NCI-H2196 (cell line): ENCODE measurements around the gene DCTN5.
"Not testable (repeated sequence)": the region's sequence is repeated elsewhere in the genome, so short reads cannot be mapped to it uniquely, and the experiment has no call there.

Source experiments
- DNase-seq: peaks from one replicate; lab custom pipeline; 2025; ENCODE audit not compliant: unreplicated experiment; lab: John Stamatoyannopoulos, UW

DCTN5 gene

DNA sequence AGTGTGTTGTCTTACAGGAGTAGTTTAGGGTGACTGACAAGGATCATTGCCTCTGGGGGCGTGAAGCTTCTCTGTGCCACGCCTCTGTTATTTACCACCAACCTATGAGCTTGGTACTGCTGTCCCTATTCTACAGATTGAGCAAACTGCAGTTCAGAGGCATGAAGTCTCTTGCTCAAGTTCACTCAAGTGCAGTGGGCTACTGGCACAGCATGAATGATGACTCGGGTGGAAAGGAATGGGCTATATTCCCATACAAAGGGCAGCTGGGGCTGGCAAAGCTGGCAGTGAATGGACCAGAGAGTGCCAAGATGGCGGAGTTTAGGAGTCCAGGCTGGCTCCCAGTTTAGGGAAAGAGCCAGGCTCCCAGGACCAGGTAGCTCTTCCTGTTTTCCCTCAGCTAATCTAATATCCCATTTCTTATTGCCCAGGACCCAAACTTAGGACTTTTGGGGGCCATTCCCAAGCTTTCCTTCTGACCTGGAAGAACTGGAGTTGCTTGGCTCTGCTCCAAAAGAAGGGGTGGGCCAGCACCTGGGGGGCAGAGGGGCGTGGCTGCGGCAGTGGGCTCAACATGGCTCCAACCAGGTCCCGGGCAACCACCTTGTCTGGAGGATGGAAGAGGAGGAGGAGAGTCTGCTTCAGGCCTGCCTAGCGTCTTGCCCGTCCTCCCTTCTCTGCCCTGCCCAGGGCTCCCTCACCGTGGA is 50.4 kb downstream of the DCTN5 start:
- no peak for DNase-seq

DNA sequence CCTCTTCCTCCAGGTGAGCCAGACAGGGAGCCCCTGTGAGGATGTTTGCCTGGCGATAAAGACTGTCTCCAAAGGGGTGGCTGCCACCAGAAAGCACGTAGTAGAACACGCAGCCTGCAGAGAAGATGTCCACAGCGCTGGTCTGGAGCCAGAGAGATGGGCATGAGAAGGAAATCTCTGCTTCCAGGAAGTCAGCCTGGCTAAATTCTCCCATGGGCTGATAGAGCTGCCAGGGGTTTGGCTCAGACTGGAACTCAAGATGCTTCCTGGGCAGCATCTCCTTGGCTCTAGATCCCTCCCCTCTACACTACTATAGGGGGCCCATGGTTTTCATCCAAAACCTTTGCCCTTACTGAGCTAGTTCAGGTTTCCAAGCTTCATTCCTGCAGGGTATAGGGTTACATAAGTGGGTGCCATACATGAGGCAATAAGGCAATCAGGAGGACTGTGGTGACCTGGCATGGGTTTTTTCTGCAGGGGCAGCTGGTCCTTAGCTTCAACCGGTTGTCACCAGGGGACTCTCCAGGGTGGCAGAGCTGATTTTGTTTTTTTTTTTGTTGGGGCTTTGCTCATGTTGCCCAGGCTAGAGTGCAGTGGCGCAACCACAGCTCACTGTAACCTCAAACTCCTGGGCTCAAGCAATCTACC is 51.0 kb downstream of the DCTN5 start:
- no peak for DNase-seq

DNA sequence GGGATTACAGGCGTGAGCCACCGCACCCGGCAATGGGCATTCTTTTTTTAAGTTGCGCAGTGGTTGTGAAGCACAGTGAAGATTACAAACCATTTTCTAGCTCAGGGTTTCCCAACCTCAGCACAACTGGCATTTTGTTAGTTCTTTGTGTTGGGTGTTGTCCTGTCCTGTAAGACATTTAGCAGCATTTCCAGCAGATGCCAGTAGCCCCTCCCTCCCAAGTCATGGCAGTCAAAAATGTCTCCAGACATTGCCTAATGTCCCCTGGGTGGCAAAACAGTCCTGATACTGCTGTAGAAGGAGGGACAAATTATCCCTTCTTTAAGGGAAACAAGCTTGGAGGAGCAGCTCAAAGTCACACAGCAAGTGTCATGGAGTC is 53.0 kb downstream of the DCTN5 start:
- no peak for DNase-seq

DNA sequence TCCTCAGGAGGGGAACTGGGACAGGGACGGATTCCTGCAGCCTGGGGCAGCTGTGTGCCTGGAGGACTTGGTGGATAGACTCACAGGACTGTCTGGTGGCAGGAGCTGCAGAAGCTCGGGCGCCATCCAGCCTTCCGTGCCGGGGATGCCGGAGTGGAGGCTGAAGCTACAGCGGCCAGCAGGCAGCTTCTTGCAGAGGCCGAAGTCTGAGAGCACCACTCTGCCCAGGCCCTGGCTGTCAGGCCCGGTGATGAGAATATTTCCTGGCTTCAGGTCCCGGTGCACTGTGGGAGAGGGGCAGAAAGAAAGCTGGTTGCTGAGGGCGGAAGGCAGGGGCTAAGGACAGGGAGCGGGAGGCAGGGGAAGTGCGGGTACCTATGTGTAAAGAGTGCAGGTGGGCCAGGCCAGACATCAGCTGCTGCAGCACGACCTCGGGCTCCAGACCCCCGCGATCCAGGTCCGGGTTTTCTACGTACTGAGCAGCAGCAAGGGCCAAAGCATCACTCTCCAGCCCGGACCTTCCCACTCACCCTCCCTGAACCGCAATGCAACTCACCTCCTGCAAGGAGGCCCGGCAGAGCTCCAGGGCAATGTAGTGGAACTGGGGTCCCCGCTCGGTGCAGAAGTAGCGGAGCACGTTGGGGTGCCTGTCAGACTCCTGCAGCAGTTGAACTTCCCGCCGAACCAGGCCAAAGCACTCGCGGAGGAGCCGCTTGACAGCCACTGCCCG is 53.5 kb downstream of the DCTN5 start:
- DNase-seq: no peak

DNA sequence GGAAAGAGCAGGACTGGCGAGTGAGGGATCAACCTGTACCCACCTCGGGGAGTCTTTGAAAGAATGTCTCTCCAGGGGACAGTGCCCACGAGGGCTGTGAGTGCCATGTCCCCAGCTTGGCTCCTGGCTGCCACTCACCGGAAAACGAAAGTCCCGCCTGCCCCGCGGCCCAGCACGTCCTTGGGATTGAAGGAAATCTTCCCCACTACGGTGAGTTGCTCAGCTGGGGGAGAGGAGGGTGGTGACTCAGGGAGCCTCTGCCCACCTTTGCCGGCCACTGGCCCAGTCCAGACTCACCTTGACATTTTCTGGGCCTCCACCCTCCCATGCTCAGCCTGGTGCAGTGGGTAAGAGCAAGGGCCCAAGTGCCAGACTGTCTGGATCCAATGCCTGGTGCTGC is 54.5 kb downstream of the DCTN5 start:
- DNase-seq: no peak

DNA sequence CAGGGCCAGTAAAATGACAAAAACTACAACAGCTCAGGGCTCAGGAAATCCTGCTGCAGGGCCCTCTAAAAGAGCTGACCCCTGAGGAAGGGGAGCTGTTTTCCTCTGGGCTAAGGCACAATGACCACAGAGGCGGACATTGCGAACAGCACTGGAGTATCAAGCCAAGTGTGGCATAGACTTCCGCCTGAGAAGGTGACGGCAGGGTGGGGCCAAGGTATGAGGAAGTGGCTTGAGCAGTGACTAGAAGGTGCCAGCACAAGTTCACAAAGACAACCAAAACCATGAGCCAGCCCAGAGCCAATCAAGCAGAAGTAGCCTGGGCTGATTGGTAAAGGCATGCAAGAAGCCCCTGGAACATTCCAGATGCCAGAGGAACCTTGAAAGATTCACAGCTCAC is 57.8 kb downstream of the DCTN5 start:
- no peak for DNase-seq

DNA sequence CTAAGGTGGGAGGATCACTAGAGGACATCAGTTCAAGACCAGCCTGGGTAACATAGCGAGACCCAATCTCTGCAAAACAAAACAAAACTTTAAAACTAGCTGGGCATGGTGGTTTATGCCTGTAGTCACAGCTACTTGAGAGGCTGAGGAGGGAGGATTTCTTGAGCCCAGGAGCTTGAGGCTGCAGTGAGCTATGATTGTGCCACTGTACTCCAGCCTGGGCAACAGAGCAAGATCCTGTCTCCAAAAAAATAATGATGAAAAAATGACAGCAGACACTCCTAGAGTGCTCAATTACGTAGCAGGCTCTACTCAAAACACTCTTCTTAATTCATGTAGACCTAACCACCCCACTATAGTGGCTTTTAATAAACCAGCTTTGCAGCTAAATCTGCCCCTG is 58.8 kb downstream of the DCTN5 start:
- DNase-seq: no peak

DNA sequence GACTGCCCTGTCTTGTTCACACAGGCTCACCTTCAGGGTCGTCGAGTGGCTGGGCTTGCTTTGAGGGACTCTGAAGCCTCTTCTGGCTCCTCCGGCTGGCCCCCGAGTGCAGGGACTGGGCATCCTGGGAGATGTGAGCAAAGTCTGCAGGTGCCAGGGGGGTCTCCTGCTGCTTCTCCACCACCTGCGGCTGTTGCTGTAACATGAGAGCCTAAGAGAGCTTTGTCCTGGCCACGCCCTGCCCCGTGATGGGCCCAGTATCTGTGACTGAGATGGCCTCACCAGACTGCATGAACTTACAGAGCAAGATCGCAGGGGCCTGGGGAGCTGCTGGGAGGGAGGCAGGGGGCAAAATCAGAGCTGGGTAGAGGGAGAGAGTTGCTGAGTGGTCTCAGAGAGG is 59.2 kb downstream of the DCTN5 start:
- DNase-seq: no peak

DNA sequence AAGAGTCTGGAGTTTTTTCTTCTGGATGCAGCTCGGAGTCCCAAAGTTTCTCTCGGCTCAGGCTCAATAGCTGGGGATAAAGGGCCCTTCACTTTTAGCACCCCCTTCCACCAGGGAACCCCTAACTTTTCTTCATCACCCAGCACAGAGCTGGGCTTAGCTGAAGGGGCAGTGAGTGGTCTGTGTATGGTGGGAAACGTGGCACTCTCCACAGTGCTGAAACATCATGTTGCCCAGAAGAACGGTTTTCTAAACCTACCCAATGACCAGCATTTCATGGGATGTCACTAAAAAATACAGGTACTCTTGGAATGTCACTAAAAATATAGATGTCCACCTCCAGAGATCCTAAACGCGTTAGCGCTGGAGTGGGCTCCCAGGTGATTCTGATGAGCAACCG is 59.8 kb downstream of the DCTN5 start:
- DNase-seq: no peak

DNA sequence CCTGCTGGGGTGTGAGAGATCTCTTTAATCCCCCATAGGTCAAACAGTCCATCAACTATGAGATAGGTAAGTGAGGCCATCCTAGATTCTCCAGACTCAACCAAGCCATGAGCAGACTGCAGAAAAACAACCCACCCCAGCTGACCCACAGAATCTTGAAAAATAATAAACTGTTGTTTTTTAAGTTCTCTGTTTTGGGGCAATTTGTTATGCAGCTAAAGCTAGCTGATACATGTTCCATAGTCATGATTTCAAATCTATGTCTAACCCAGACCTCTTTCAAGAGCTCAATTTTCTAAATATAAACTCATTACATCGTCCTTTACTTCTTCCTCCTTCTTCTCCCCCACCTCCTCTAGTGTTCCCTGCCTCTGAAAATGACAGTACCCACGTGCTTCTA is 61.7 kb downstream of the DCTN5 start:
- DNase-seq: no peak

DNA sequence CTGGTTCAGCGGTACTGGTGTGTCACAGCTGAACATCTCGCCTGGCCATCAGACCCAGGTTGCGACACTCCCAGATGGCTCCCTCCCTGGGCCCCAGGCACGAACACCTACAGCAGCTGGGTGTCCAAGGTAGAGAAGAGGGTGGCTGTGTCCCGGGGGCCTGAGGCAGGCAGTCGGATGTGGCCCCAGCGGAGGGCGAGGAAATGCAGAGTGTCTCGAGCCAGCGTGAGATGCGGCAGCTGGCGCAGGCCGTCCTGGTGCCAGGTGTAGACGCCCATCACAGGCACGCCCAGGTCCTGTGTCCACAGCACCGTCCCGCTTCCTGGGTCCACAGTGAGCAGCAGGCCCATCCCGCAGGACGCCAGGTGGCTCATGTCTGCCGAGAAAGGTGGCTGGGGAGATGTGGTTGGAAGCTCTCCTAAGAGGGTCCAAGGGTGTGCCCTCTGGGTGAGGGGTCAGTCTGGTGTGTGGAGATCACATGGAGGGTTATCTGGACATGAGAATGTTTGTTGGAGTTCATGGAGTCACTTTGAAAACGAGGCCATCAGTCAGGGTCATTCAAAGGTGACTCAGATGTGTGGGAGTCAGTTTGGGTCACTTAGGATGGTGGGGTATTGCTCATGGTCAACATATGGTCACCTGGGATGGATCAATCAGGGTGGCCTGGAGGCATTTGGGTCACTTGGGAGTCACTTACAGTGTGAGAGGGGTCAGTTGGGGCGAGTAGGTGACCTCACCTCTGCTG is 63.7 kb downstream of the DCTN5 start:
- DNase-seq: no peak

DNA sequence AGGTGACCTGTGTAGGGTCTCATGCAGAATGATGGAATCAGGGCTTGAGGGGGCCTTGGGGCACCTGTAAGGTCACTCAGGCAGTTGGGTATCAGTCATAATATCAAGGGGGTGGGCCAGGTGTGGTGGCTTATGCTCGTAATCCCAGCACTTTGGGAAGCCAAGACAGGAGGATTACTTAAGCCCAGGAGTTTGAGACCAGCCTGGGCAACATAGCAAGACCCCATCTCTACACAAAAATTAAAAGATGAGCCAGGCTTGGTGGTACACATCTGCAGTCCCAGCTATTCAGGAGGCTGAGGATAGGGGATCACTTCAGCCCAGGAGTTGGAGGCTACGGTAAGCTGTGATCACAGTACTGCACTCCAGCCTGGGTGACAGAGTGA is 64.2 kb downstream of the DCTN5 start:
- no peak for DNase-seq

DNA sequence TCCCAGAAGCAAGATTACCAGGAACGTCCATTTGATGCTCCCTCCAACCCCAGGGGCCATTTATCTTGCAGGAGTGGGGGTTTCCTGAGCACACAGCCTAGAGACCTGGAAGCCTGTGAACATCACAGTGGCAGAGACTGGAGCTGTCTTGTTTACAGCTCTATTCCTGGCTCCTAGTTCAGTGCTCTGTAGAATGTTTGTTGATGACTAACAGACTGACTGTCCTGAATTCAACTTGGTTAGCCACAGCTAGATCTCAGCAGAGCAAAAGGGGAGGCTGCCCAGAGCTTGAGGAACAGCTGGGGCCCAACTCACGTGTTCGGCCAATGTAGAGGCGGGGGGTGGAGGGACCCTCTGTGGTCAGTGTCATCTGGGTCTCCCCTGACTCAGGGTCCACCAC is 65.2 kb downstream of the DCTN5 start:
- DNase-seq: no peak

DNA sequence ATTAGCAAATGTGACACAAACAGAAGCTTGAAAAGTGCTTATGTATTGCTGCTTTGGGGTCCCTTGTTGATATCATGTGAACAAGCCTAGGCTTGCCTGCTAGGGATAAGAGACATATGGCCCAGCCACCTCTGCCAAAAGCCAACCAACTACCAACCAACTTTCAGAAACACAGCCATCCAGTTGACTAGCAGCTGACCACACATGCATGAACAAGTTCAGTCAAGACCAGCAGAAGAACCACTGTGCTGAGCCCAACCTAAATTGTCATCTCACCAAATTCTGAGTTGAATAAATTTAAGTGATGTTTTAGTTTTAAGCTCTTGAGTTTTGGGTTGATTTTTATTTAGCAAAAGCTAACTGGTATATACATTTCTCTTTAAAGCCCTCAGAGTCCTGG is 68.3 kb downstream of the DCTN5 start:
- DNase-seq: no peak

DNA sequence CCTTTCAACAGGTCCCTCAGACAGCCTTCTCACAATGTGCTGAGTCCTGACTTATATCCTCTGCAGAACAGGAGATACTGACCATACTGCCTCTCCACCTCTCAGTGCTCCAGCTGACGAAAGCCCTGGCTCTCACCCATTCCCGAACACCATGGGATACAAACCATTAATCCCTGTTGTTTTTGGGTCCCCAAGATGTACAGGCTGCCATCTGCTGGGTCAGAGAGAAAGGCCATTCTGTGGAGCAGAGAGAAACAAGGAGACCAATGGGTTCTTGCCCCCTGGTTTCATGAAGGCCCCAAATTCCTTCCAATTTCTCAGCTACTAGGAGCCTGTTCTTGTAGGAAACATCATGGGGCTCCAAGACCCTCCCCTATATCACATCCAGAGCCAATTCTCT is 68.7 kb downstream of the DCTN5 start:
- no peak for DNase-seq

DNA sequence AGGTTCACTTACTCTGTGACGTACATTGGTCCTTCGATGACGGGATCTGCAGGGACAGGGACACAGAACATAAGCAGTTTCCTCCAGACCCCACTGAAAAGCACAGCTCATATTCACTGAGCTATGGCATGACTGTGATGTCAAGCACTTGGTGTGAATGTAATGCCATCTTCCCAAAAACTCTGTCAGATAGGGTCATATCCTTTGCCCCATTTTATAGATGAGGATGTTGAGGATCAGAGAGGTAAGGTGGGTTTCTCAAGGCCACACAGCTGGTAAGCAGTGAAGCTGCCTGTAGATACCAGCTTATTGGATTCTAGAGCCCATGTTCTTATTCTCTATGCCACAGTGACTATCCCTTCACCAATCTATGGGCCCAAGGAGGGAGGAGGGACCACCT is 69.2 kb downstream of the DCTN5 start:
- no peak for DNase-seq

DNA sequence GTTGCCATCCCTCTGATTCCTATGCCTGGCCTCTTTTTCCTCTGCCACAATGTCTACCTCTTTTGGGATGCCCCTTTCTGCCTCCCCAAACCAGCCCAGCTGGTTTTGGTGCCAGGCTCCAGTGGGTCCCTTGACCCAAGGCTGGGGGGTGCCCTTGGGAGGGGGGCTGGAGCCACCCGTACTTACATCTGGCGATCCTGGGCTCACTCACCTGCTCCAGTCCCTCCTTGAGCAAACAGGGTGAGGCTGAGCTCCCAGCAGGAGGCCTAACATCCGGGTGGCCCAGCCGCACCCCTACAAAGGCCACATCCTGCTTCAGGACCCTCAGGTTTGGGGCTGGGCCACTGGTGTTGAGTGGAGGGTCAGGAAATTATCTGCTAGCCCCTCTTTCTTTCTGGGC is 70.5 kb downstream of the DCTN5 start:
- no peak for DNase-seq

DNA sequence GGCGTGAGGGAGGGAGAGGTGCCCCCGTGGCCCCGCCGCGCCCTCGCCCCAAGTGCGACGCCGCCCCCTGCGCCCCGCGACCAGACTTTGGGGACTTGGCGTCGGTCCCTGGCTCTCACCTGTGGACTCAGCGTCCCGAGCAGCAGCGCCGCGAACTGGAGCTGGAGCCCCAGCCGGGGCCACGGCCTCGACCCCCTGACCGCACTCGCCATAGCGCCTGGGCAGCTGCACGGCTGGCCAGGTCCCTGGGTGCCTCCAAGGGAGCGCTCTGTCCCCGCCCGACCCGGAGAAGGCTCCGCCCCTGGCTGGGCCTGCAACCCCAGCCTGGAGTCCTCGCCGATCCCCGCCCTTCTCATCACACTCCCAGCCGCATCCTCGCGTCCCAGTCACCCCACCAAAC is 71.7 kb downstream of the DCTN5 start, which contains the start of gene ERN2:
ERN2 (minus strand) TSS at position 247 of the 400 bp plus-strand sequence; CDS start at position 212, 35 bp downstream.
- DNase-seq: no peak

DNA sequence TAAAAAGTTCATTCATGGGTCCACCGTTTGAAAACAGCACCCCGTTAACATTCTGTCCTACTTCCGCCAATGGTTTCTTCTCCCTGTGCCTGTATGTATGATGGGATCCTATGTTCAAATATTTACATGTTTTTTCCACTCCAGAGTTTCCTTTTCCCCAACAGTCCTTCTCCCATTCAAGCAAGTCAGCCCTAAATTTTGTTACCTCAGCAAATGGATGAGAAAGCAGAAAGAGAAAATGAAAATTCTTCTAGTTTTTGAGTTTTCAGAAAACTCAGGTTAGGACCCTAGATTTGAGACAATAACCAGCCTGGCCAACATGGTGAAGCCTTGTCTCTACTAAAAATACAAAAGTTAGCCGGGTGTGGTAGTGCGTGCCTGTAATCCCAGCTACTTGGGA is 75.2 kb downstream of the DCTN5 start:
- no peak for DNase-seq

DNA sequence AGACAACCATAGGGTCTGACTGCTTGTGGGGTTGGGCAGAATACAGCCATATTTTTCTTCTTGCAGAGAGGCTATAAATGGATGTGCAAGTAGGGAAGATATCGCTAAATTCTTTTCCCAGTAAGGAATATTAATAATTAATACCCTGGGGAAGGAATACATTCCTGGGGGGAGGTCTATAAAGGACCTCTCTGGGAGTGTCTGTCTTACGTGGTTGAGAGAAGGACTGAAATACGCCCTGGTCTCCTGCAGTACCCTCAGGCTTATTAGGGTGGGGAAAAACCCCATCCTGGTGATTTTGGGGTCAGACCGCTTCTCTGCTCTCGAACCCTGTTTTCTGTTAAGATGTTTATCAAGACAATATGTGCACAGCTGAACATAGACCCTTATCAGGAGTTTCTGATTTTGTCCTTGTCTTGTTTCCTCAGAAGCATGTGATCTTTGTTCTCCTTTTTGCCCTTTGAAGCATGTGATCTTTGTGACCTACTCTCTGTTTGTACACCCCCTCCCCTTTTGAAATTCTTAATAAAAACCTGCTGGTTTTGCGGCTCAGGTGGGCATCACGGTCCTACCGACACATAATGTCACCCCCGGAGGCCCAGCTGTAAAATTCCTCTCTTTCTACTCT is 81.5 kb downstream of the DCTN5 start:
- not testable (repeated sequence) for DNase-seq

DNA sequence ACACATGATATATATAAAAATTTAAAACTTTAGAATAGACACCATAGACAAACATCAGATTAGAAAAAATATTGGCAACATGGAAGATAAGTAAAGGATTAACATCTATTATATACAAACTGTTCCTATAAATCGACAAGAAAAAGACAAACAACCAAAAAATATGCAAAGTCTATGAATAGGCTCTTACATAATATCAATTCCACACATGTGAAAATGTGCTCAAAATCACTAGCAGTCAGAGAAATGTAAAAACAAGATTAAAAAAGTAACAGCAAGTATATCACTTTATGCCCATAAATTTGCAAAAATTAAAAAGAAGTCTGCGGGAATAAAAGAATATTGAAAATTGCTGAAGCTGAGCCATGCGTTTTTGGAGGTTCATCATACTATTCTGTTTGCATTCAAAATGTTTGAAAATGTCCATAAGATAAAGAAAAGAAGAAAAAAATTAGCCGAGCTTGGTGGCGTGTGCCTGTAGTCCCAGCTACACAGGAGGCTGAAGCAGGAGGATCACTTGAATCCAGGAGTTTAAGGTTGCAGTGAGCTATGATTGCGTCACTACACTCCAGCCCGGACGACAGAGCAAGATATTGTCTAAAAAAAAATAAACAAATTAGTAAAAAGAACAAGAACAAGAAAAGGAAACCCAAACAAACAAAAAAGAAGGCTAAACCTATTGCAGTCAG is 83.0 kb downstream of the DCTN5 start:
- no peak for DNase-seq
